HG03039 (cell line): ENCODE measurements around the gene MANF.
"Not testable (repeated sequence)": the region's sequence is repeated elsewhere in the genome, so short reads cannot be mapped to it uniquely, and the experiment has no call there.

Experiments used
- ATAC-seq: cut with Tn5 transposase; IDR thresholded peaks from one replicate; pipeline ENCODE4 v1.9.1; 2021; ENCODE audit warnings: mild to moderate bottlenecking, moderate library complexity; ENCODE audit not compliant: unreplicated experiment

The MANF gene

GRCh38 chr3:51384726-51385473 lies at the start of gene MANF:
Gene MANF, plus strand, starts transcription at chr3:51385291. Its CDS starts 52 bp downstream, at chr3:51385343.
- peak; percentile 91 for ATAC-seq

DNA sequence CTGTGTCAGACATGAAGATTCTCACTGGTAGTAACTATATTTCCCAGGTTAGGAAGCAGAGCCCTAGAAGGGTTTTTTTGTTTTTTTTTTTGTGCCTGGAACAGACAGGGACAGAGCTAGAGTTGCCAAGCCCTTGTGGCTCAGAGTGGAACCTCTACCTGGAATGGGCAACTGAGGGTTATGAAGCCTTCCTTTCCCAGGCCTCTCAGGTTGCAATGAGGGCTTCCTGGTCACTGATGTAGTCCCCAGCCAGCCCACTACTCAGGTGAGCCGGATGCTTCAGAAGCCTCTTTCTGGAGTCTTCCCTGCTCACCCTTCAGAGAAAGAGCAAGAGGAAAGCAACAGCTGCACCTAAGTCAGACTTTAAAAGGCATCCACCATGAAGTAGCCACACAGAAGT lies 48.8 kb upstream of the MANF start:
- ATAC-seq, result no peak

DNA sequence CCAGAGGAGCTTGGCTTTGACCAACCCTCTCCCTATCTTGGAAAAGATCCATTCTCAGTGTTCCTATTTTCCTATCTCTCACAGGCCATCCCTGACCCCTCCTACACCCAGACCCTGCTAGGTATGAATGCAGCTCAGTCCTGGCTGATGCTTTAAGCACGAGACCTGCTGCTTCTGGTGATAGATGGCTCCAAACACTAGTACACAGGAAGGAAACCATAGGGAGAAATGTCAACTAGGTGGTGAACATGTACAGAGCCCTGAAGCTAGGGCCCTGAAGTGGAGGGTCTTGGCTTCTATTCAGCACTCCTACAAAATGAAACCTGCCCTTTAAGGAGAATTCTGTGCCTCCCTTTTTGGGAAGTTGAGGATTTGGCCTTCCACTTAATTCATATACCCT lies 47.4 kb upstream of the MANF start:
- ATAC-seq, result no peak

DNA sequence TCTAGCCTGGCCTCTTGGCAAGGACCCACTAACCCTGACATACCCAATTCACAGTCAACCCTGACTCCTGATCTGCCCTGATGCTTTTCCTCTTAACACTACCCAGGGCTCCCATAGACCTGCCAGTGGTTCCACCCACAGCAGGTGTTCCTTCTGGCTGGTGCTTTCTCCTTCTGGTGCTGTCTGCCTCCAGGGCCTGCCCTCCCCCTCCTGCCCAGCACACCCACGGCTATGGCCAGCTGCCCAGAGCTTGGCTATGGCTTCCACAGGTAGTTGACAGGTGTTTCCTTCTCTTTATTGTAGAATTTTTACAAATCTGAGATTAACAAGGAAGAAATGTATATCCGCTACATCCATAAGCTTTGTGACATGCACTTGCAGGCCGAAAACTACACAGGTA lies 46.5 kb upstream of the MANF start:
- no peak for ATAC-seq

GRCh38 chr3:51340013-51340829 lies 44.9 kb upstream of the MANF start:
- ATAC-seq, result no peak

DNA sequence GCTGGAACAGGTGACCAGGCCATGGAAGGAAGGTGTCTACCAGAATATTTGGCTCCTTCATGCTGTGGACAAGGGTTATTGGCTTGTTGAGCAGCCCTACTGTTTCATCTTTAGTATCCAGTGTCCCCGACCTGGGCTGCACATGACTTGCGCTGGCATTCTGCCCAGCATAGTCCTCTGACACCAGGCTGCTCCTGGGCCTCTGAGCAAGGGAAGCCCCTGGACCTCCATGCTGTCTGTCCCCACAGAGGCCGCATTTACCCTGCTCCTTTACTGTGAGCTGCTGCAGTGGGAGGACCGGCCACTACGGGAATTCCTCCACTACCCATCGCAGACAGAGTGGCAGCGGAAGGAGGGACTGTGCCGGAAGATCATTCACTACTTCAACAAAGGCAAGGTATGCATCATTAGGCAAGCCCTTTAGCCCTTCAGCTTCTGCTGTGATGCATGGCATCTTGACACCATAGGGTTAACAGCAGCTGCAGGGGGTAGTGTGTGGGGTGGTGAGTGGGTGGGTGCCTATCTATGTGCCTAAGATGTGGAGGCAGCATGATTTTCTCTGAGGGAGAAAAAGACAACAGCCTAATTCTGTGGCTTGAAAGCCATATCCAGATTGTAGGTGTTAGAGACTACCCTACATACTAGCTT lies 44.0 kb upstream of the MANF start:
- ATAC-seq, result no peak

GRCh38 chr3:51343918-51344687 lies 41.0 kb upstream of the MANF start:
- ATAC-seq, result no peak

- no peak for ATAC-seq
These were observed 34.3 kb upstream of the MANF start for GRCh38 chr3:51350751-51351150.

DNA sequence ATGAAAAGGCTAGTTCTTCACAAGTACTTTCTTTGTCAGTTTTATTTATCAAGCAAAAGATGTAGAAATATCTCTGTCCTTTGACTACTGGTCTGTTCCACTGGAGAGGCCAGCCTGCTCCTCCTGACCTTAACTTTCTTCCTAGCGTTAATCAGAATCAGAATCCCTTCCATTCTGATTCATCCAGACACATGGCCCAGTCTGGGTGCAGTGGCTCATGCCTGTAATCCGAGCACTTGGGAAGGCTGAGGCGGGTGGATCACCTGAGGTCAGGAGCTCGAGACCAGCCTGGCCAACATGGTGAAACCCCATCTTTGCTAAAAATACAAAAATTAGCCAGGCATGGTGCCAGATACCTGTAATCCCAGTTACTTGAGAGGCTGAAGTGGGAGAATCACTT lies 32.0 kb upstream of the MANF start:
- ATAC-seq, result no peak

DNA sequence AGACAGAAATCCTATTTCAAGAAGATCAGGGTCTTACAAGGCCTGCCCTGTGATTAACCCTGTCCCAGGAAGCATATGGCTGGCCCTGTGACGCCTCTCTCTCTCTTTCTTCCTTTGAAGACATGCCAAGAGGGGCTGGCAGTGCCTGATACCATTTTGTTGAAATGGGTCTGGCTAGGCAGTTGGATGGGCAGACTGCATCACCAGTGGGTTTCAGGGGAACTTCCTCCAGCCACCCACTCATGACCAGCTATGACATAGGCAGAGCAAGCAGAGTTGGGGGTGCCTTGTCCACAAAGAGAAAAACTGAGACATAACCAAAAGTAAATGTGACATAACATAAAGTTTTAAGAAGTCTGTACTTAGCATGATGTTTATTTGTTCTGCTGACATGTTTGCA lies 31.4 kb upstream of the MANF start:
- ATAC-seq, result no peak

- ATAC-seq, result no peak
These were observed 30.9 kb upstream of the MANF start for GRCh38 chr3:51354172-51354571.

DNA sequence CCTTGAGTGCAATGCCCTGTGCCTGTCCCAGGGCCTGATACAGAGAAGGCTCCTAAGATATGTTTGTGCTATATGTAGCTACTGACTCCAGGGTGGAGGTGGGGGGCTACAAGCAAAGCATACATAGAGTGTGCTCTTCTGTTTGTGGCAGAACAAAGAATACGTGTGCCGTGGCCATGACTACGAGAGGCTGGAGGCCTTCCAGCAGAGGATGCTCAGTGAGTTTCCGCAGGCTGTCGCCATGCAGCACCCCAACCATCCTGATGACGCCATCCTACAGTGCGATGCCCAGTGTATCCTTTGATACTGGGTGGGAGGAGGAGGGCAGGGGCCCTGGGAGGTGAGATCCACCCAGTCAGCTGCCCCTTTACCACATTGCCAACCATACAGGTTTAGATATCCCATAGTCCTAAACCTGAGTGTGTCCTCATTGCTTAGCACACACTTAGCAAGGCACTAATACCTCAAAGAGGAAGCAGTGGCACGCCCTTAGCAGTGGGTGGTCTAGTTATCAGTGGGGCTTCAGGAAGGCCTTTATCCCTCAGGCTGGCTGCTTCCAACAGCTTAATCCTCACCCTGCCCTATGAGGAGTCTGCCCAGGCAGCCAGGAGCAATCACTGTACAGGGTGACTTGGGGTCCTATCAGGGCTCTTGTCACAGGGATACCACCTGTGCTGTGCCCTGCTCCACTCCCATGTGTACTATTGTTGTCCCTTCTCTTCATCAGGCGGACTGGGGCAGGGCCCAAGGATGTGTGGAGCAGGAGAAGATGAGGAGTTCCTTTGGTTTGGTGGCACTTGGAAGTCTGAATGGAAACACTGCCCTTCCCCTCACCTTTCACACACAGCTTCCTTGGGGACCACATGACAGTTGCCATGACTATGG lies 30.1 kb upstream of the MANF start:
- ATAC-seq, result no peak

- no peak for ATAC-seq
These were observed 29.1 kb upstream of the MANF start for GRCh38 chr3:51355891-51356578.

DNA sequence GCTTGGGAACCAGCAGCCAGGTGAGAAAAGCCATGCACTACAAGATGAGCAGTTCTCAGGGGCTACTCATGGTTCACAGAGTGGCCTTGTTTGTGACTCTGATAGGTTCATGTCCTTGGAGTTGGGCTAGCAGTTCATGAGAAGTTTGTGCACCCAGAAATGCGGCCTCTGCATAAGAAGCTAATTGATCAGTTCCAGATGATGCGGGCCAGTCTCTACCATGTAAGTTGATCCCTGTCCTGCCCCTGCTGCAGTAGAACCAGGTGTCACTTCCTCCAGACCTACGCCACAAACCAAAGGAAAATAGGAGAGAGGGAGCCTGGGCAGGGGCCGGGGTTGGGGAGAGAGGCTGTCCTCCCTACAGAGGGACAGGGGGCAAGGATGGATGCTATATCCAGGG lies 27.2 kb upstream of the MANF start:
- ATAC-seq, result no peak

- ATAC-seq, result no peak
These were observed 26.1 kb upstream of the MANF start for GRCh38 chr3:51358981-51359380.

GRCh38 chr3:51360806-51361205 lies 24.3 kb upstream of the MANF start:
- no peak for ATAC-seq

GRCh38 chr3:51361746-51362145 lies 23.3 kb upstream of the MANF start:
- no peak for ATAC-seq

DNA sequence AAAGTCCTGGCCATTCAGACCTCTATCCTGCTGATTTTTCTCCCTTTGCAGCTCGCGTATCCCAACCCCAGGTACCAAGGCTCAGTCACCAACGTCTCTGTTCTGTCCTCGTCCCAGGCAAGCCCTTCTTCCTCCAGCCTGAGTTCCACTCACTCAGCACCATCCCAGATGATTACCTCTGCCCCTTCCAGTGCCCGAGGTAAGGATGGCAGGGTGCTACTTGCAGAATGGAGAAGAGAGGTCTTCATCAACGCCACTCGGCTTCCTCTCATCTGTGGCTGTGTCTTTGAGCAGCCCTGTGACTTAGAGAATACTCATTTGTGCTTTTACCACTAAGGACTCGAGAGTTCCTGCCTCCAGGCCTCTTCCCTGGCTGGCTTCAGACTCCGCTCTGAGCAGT lies 22.6 kb upstream of the MANF start:
- no peak for ATAC-seq

GRCh38 chr3:51368276-51368675 lies 16.8 kb upstream of the MANF start:
- not testable (repeated sequence) for ATAC-seq
